SHP77 (cell line): ENCODE data around the gene HAX1.
"Not testable (repeated sequence)": the region's sequence is repeated elsewhere in the genome, so short reads cannot be mapped to it uniquely, and the experiment has no call there.

Source experiments
- DNase-seq, 2 experiments: peaks; one replicate each; lab custom pipeline; 2025; lab: John Stamatoyannopoulos, UW

Gene HAX1

DNA sequence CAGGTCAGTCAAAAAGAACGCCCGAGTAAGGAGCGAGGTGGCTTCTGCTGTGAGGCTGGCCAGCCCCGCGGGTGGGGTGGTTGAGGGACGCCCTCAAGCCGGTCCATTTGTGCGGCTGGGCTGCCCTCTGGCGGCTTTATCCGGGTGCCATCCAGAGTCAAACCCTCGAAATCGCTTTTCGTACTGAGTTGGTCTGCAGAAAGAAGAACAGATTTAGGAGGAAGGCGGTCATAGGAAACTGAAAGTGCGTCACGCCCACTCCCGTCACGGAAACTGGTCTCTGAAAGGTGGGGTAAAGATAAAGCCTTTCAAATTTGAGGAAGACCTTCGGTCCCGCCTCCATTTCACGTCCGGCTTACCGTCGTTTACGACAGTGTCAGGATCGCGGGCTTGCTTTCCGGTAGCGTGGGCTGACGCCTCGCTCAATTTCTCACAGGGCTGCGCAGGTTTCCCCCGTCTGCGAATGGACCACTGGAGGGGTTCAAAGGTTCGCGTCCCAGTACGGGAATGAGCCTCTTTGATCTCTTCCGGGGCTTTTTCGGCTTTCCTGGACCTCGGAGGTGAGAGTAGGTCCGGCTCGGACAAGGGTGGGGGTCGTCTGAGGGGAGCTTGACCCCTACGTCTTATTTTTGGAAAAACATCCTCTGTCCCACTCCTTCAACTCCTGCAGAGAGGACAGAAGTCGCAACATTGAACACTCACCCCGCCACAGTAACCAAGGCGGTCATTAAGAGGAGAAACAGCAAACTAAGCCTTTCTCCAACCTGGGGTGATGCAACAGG is at the start of gene HAX1:
Gene HAX1 (plus strand): TSS at position 413 of the 782 bp plus-strand sequence. CDS start 95 bp downstream, at position 508.
- peak; percentile 98 to 99 for DNase-seq

DNA sequence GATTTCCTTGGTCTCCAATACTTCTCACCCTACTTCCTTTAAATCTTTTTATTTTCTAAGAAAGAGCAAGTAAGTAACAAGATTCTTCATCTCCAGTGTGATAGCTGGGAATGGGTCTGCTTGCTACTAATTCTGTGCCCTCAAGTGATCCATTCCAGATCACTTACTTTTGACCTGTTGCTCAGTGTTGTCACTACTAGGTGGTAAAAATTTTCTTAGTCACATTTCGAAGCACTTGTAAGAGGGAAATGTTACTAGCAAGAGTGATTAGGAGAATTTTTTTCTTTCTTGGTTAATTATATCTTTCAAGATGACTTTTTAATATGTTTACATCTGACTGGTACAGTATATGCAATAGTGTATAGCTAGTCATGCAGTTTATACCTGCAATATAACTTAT is 49.5 kb upstream of the HAX1 start:
- DNase-seq = no peak

GRCh38 chr1:154223621-154224020 is 48.8 kb upstream of the HAX1 start:
- DNase-seq = no peak

- no peak for DNase-seq
These were observed 47.1 kb upstream of the HAX1 start for GRCh38 chr1:154225370-154225769.

DNA sequence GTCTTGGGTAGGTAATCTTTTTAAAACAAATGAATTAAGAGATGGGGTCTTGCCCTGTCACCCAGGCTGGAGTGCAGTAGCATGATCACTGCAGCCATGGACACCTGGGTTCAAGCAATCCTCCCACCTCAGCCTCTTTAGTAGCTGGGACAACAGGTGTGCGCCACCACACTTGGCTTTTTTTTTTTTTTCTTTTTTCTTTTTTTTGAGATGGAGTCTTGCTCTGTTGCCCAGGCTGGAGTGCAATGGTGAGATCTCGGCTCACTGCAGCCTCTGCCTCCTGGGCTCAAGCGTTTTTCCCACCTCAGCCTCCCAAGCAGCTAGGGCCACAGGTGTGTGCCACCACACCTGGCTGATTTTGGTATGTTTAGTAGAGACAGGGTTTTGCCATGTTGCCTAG is 41.3 kb upstream of the HAX1 start:
- DNase-seq = not testable (repeated sequence)

DNA sequence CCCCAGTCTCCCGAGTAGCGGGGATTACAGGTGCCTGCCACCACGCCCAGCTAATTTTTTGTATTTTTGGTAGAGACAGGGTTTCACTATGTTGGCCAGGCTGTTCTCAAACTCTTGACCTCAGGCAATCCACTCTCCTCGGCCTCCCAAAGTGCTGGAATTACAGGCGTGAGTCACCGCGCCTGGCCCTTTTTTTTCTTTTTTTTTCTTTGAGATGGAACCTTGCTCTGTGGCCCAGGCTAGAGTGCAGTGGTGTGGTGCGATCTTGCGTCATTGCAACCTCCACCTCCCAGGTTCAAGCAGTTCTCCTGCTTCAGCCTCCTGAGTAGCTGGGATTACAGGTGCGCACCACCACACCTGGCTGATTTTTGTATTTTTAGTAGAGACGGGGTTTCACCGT is 39.3 kb upstream of the HAX1 start:
- not testable (repeated sequence) for DNase-seq

DNA sequence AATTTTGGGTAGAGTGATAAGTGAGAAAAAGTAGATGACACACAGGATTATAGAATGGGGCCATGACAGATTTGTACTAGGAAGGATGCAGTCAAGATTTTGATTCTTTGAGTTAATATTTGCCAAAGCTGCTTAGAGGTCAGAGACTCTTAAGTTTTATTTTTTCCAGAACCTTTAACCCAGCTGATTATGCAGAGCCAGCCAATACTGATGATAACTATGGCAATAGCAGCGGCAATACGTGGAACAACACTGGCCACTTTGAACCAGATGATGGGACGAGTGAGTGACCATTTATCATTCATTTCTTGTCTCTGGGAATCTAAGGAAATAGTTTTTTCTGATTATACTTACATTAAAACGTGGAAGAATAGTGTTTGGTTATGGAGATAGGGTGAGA is 35.6 kb upstream of the HAX1 start:
- DNase-seq = no peak

DNA sequence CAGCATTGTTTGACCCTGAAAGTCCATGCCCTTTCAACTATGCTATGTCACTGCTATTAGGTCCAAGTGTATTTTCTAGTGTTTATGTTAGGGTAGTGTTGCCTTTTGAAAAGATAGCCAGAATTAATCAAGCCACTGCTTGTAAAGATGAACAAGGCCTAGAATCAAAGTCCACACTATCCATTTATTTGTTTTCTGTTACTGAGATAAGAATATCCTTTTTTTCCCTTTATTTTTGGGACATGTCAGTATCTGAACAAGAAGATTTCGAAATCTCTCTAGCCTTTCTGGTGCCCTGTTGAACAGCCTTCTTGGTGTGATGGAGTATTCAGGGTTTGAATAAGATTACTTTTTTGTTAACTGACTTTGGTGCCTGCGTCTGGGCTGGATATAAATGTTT is 35.0 kb upstream of the HAX1 start:
- DNase-seq = no peak

GRCh38 chr1:154237880-154238506 is 34.4 kb upstream of the HAX1 start:
- DNase-seq = no peak

GRCh38 chr1:154239491-154239890 is 32.9 kb upstream of the HAX1 start:
- no peak for DNase-seq

GRCh38 chr1:154240294-154240833 is 32.1 kb upstream of the HAX1 start:
- DNase-seq = no peak

GRCh38 chr1:154241703-154242351 is 30.6 kb upstream of the HAX1 start:
- no peak for DNase-seq

DNA sequence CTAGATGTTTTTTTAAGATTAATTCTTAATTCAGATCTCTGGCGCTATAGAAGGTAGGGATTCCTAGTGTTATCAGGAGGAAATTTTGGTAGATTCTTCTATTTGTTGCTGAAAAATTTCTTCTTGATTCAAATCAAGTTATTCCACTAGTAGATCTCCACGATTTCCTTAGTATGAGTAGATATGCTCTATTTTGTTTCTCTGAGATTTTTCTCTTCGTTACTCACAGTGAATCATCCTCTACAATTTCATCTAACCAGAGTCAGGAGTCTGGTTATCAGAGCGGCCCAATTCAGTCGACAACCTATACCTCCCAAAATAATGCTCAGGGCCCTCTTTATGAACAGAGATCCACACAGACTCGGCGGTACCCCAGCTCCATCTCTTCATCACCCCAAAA is 18.8 kb upstream of the HAX1 start:
- DNase-seq = no peak

DNA sequence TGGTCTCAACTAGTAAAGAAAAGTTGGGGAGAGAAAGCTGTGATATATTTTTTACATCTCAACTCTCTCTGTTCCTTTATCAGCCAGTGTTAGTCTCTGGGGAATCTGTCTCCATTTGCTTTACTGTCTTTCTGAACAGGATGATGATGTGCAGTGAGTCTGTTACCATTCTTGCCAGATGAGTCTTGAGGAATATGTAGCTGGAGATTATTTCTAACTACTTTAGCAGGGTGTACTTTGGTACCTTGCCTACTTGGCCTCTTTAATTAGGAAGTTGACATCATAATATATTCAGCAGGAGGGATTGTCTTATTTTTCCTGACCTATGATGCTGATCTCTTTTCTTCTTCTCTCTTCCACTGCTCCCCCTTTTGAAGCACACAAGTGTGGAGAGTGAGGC is 15.7 kb upstream of the HAX1 start:
- no peak for DNase-seq

DNA sequence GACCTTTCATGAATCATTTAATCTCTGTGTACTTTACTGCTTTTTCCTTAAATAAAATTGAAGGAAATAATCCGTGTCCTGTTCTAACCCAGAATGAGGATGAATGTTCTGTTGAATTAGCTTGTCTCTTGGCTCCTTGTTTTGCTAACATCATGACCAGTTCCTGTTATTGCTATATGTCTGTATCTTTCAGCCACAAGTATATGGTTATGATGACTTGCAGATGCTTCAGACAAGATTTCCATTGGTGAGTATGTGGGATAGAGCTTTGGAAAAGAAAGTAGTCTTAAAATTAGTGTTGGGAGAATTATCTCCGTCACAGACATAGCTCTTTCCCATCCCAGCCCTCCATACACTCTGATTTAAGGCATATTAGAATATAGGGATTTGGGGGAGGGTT is 13.6 kb upstream of the HAX1 start:
- no peak for DNase-seq

DNA sequence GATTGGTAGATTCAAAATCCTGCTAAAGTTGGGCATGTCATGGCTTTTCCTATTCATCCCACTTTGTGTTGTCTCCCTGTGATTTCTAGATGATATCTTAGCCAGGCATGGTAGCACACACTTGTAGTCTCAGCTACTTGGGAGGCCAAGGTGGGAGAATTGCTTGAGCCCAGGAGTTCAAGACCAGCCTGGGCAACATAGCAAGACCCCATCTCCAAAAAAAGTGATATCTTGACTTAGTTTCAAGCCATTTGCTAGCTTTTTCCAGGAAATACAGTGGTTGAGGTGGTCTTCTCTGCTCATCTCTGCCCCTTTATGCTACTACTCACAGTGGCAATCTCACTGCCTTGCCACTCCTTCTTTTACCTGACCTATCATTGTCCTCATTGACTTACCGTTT is 12.3 kb upstream of the HAX1 start:
- DNase-seq = no peak

GRCh38 chr1:154263465-154264332 is 8.7 kb upstream of the HAX1 start:
- no peak for DNase-seq

DNA sequence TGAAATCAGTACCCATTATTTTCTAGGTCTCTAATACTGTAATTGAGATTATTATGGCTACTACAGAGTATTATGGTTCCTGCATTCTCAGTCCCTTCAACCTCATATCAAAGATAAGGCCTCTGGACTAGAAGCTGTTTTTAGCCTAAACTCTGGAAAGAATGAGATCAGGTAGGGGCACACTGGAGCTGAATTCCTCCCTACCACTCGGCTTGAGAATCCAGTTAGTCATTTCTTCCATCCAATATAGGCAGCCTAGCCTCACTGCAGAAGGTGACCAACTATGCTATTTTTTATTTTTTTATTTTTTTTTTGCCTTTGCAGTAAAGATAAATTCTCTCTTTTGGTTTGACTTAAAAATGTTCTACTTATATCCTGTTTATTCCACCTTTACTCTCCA is 8.0 kb upstream of the HAX1 start:
- no peak for DNase-seq

GRCh38 chr1:154265586-154265985 is 6.8 kb upstream of the HAX1 start:
- DNase-seq = no peak

GRCh38 chr1:154270833-154271232 is 1.6 kb upstream of the HAX1 start:
- no peak for DNase-seq

- no peak for DNase-seq
These were observed 652 bp downstream of the HAX1 start for GRCh38 chr1:154272999-154273563.

DNA sequence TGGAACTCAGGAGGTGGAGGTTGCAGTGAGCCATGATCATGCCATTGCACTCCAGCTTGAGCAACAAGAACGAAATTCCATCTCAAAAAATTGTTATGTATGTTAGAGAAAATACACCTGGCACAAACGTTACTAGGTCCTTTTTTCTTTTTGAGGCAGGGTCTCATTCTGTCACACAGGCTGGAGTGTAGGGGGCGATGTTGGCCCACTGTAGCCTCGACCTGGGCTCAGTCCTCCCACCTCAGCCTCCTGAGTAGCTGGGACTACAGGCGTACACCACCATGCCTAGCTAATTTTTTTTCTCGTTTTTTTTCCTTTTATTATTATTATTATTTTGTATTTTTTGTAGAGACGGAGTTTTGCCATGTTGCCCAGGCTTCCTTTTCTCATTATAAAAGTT is 4.4 kb downstream of the HAX1 start:
- peak; percentile 18 to 23 for DNase-seq
